PC-9 (cell line): Measurements from ENCODE around the gene MAGI1. TPM values are rescaled to one million over a fixed set of nuclear protein-coding genes. Genes with fewer than 3 reads are reported as not detected.

ENCODE experiments used
- BruUV-seq: library from RNA; stranded (reverse); fragments of 400-500 nt; replicated peaks from 2 replicates; lab custom pipeline; 2021; lab: Mats Ljungman, UMichigan
- CTCF ChIA-PET: fragments of 300-600 bp; sonication (Branson Sonifier 250); formaldehyde crosslinking; loops from one replicate; lab custom pipeline; 2022; ENCODE audit warnings: antibody characterized with exemption; lab: Charles Lee
- POLR2A ChIA-PET: fragments of 300-600 bp; sonication (Branson Sonifier 250); formaldehyde crosslinking; loops from one replicate; lab custom pipeline; 2022; ENCODE audit warnings: antibody characterized with exemption; ENCODE audit not compliant: unreplicated experiment; lab: Charles Lee
- DNase-seq, 2 experiments: peaks; one replicate each; pipeline versions ENCODE4 v3.0.0 to v3.0.0-alpha.2; 2015 to 2022; ENCODE audit warnings: mixed read lengths in 1 of 2
- H2AFZ ChIP-seq: fragments of 200-600 bp; sonication (generic); 2 replicates; pipeline ENCODE4 v1.8.1; 2017; ENCODE audit warnings: antibody characterized with exemption
- H3F3A ChIP-seq: fragments of 200-600 bp; sonication (generic); 2 replicates; pipeline ENCODE4 v1.8.1; 2017; ENCODE audit warnings: antibody characterized with exemption, mild to moderate bottlenecking, low read depth; ENCODE audit not compliant: insufficient read depth
- H3K27ac ChIP-seq: fragments of 200-600 bp; sonication (generic); 2 replicates; pipeline ENCODE4 v1.6.1; 2016; ENCODE audit warnings: mixed run types
- H3K27me3 ChIP-seq: fragments of 200-600 bp; sonication (generic); 2 replicates; pipeline ENCODE4 v1.6.1; 2016; ENCODE audit warnings: low read depth, mixed run types; ENCODE audit not compliant: insufficient read depth
- H3K36me3 ChIP-seq: fragments of 200-600 bp; sonication (generic); 2 replicates; pipeline ENCODE4 v1.6.1; 2016; ENCODE audit warnings: low read depth, mixed run types
- H3K4me1 ChIP-seq: fragments of 200-600 bp; sonication (generic); replicated peaks from 2 replicates; pipeline ENCODE4 v1.6.1; 2016; ENCODE audit warnings: mixed run types; ENCODE audit not compliant: insufficient read depth
- H3K4me2 ChIP-seq: fragments of 200-600 bp; sonication (generic); 2 replicates; pipeline ENCODE4 v1.6.1; 2017; ENCODE audit warnings: mixed run types
- H3K4me3 ChIP-seq: fragments of 200-600 bp; sonication (generic); 2 replicates; pipeline ENCODE4 v1.6.1; 2016; ENCODE audit warnings: mixed run types
- H3K79me2 ChIP-seq: fragments of 200-600 bp; sonication (generic); 2 replicates; pipeline ENCODE4 v1.6.1; 2017; ENCODE audit warnings: low read depth, mixed run types
- H3K9me2 ChIP-seq: fragments of 200-600 bp; sonication (generic); 2 replicates; pipeline ENCODE4 v1.8.1; 2017; ENCODE audit warnings: mild to moderate bottlenecking; ENCODE audit not compliant: insufficient read depth
- H3K9me3 ChIP-seq: fragments of 200-600 bp; sonication (generic); 2 replicates; pipeline ENCODE4 v1.8.1; 2016; ENCODE audit warnings: low read depth; ENCODE audit not compliant: insufficient read depth
- H4K20me1 ChIP-seq: fragments of 200-600 bp; sonication (generic); 2 replicates; pipeline ENCODE4 v1.8.1; 2017; ENCODE audit not compliant: insufficient read depth
- EZH2 ChIP-seq: fragments of 200-600 bp; sonication (generic); IDR thresholded peaks from 2 replicates; pipeline ENCODE4 v1.8.0; 2017; ENCODE audit warnings: antibody characterized with exemption, low read depth
- intact Hi-C: fragments of 100-400 bp; cut with micrococcal nuclease; formaldehyde crosslinking; loops from one replicate; pipeline ENCODE4 v1.10.0; 2022; ENCODE audit not compliant: unreplicated experiment
- total RNA-seq: library from RNA; stranded (reverse); gene quantifications from 2 replicates; pipeline ENCODE4 v1.2.3, GENCODE V29; 2021
- TF ChIP-seq, protein P1 (sequence below): fragments of 200-600 bp; sonication (generic); conservative IDR thresholded peaks from 2 replicates; pipeline ENCODE4 v1.6.1; 2017; ENCODE audit warnings: mixed run types, antibody characterized with exemption, mild to moderate bottlenecking, moderate library complexity

MAGI1 gene
- total RNA-seq, 1 experiment from 2014 or later: 23.3 TPM

- H3K79me2 ChIP-seq: no peaks in the 10 kb centered on the region
- H3K4me2 ChIP-seq: no peak overlapping the region
- intact Hi-C loops: no loop called here
- no peaks in the 10 kb centered on the region for H4K20me1 ChIP-seq
- H3K4me3 ChIP-seq: no peak overlapping the region
- H3F3A ChIP-seq: no peaks in the 10 kb centered on the region
- H3K9me2 ChIP-seq: no peaks in the 10 kb centered on the region
- CTCF ChIA-PET: no interaction called here
- no peaks in the 10 kb centered on the region for H3K27me3 ChIP-seq
- no peak overlapping the region for H2AFZ ChIP-seq
- no peaks in the 10 kb centered on the region for H3K4me1 ChIP-seq
- no TSS peak for BruUV-seq
- no peak overlapping the region for H3K27ac ChIP-seq
- POLR2A ChIA-PET: no interaction called here
- no peak for DNase-seq
- no peaks in the 10 kb centered on the region for H3K36me3 ChIP-seq
- TF ChIP-seq, protein P1, sequence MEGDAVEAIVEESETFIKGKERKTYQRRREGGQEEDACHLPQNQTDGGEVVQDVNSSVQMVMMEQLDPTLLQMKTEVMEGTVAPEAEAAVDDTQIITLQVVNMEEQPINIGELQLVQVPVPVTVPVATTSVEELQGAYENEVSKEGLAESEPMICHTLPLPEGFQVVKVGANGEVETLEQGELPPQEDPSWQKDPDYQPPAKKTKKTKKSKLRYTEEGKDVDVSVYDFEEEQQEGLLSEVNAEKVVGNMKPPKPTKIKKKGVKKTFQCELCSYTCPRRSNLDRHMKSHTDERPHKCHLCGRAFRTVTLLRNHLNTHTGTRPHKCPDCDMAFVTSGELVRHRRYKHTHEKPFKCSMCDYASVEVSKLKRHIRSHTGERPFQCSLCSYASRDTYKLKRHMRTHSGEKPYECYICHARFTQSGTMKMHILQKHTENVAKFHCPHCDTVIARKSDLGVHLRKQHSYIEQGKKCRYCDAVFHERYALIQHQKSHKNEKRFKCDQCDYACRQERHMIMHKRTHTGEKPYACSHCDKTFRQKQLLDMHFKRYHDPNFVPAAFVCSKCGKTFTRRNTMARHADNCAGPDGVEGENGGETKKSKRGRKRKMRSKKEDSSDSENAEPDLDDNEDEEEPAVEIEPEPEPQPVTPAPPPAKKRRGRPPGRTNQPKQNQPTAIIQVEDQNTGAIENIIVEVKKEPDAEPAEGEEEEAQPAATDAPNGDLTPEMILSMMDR: no peak
- no peak for TF ChIP-seq EZH2
- no peaks in the 10 kb centered on the region for H3K9me3 ChIP-seq
Observed at GRCh38 chr3:65362688-65363087, 676.0 kb downstream of the MAGI1 start.

DNA sequence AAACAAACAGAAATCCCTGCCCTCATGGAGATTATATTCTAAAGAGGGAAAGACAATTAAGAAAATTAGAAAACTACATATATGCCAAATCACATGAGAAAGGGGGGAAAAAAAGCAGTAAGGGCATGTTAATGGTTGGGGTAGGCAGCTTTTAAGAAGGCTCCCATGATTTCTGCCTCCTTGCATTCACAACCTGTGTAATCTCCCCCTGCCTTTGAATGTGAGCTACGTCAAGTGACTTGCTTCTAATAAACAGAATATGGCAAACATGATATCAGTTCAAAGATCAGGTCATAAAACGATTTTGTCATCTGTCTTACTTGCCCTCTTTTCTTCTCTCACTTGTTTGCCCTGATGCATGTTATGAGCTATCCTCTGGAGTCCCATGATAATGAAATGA lies 677.3 kb downstream of the MAGI1 start:
- Histone ChIP-seq H3K9me2 (no peaks in the 10 kb centered on the region), H3K36me3 (no peaks in the 10 kb centered on the region), H3K27me3 (no peaks in the 10 kb centered on the region), H3F3A (no peaks in the 10 kb centered on the region), H3K79me2 (no peaks in the 10 kb centered on the region), H2AFZ (no peak overlapping the region), H3K4me2 (no peak overlapping the region), H3K4me1 (no peaks in the 10 kb centered on the region), H3K9me3 (no peaks in the 10 kb centered on the region), H3K27ac (no peak overlapping the region), H3K4me3 (no peak overlapping the region), H4K20me1 (no peaks in the 10 kb centered on the region)
- ChIA-PET POLR2A (no interaction called here), CTCF (no interaction called here)
- no TSS peak for BruUV-seq
- DNase-seq: no peak
- intact Hi-C loops: no loop called here
- TF ChIP-seq, protein P1: no peak
- no peak for TF ChIP-seq EZH2

DNA sequence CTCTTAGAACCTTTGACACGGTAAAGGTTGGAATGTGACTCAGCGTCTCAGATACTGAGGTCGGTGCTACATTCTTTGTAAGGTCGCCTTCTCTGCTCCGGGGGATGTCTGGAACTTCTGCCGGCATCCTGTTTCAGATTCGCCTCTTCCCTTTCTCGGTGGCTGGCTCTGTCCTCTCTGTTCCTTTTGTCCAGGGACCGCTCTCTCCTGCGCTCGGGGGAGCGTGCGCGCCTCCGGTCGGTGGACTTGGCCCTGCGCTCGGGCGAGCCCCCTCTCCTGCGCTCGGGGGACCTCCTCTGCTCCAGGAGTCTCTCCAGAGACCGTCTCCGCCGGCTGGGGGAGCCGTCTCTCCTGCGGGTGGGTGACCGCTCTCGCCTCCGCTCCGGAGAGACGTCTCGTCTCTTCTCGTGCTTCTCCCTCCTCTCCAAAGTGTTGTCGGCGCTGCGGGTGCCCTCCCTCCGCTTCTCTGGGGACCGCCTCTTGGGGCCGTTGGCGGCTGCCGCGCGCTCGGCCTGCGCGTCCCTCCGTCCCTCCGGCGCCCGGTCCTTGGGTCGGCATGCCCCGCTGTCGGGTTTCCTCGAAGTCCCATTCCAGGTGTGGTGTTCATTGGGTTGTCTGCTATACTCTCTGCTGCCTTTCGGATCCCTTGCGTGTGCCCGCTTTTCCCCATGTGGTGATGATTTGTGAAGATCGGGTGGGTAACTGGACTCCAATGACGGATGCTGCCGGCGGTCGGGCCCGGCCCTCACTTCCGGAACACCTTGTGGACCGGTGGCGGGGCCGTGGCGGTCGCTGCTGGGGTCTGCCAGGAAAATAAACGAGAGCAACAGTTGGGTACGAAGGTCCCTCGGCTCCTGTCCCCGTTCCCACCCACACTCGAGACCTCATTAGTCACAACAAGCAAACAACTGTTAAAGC lies 682.1 kb downstream of the MAGI1 start:
- ChIA-PET POLR2A (no interaction called here), CTCF (no interaction called here)
- Histone ChIP-seq H3K9me3 (no peaks in the 10 kb centered on the region), H3K4me2 (no peak overlapping the region), H4K20me1 (no peaks in the 10 kb centered on the region), H3K79me2 (no peaks in the 10 kb centered on the region), H3K27ac (no peak overlapping the region), H3K4me3 (no peak overlapping the region), H3K36me3 (no peaks in the 10 kb centered on the region), H3K9me2 (no peaks in the 10 kb centered on the region), H2AFZ (no peak overlapping the region), H3F3A (no peaks in the 10 kb centered on the region), H3K27me3 (no peaks in the 10 kb centered on the region), H3K4me1 (no peaks in the 10 kb centered on the region)
- no peak for TF ChIP-seq EZH2
- TF ChIP-seq, protein P1: no peak
- intact Hi-C loops: loop anchor here (10.0 kb wide), 1 partner anchor 822 kb away; no protein-coding TSS in a partner anchor
- no peak for DNase-seq
- no TSS peak for BruUV-seq
